Stimulated activated CD4-positive, alpha-beta T cell treated with anti-CD3 and anti-CD28 coated beads, Interleukin-12 subunit alpha, Interleukin-12 subunit beta, amount 100 ng/mL, for 24 hours (primary cell): ENCODE measurements around the gene GPR135.

Experiments
- DNase-seq, 2 experiments: peaks; one replicate each; pipeline ENCODE4 v3.0.0-alpha.2; 2020; ENCODE audit warnings: low read depth in 2 of 2

Gene GPR135

DNA sequence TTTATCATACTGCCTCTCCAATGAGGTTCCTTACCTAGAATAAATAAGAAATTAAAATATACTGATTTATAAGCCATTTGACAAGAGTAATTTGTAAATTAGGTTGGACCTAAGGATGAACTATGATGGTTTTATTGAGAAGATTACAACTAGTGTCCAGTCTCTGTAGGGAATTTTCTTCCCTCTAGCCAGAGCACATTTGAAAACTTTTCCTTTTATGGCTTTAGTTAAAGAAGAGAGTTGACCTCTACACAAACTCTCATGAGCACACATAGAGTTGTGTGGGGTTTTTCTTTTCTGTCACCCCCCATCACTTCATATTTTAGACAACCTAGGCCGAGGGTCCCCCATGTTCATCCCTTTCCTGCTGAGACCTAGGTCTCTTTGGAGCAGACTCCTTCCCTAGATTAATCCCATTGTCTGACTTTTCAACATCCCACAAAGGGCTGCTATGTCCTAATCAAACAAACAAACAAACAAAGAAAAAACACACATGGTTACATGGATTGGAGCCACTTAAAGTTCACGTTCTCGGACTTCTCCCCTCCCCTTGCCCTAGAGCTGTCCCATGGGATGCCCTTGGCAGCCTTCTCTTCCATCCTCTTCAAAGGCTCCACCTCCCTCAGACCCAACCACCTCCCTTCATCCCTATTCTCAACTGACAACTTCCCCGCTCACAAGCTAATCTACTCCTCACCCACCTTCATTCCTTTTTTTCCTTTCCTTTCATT is 40.7 kb downstream of the GPR135 start:
- no peak for DNase-seq

GRCh38 chr14:59422069-59422881 is 42.9 kb downstream of the GPR135 start:
- DNase-seq = no peak

DNA sequence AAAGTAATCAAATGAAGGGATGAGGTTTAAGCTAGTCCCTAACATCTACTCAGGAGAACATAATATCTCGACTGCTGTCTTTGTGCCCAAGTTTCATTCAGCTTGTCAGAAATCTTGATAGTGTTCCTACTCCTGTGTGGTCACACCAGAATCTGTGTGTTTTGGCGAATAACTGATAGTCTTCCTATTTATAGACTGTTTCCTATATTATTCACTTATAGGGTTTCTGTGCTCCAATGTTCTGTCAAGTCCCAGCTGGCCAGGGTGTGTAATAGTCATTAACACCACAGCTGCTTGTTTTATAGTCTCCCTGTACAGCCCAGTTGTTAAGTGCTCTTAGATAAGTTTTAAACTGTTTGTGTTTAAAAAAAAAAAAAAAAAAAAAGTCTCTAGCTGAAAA is 45.9 kb downstream of the GPR135 start:
- no peak for DNase-seq

DNA sequence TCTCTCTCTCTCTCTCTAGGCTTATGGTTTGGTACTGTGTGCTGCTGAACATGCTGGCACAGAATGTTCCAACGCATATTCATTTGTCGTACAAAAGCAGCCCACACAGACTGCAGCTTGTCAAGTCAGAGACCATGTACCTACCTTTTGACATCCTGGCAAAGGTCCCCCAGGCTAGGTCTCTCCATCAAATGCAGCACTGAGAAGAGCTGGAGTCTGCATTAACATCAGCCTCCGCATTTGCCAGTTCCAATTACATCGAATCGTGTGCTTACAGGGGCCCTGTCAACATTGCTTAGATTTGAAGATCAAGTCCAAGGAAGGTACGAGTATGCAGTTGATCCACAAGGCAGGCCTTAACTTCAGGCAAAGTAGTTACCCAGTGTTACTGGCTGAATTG is 47.9 kb downstream of the GPR135 start:
- DNase-seq = no peak

- no peak for DNase-seq
These were observed 49.2 kb downstream of the GPR135 start for GRCh38 chr14:59415836-59416602.
